NCI-H1694 treated with DMSO at 0.1 percent for 48 hours (cell line): ENCODE data around the gene NKX1-1.

ENCODE experiments used
- DNase-seq: peaks from one replicate; lab custom pipeline; 2025; lab: John Stamatoyannopoulos, UW

The NKX1-1 gene

DNA sequence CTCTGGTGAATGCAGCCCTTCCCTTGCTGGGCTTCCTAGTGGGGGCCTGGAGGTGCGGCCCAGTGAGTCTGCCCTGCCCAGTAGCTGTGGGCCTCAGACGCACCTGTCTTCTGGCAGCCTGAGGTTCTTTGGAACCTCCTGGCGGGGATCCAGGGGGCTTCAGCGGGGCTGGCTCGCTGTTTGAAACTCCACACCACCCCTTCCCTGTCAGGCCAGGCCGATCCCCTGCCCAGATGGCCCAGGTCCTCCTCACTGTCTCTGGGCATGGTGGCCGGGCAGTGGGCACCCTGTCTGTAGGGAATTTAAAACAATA lies 10.7 kb upstream of the NKX1-1 start:
- DNase-seq, result no peak

- DNase-seq, result no peak
These were observed 10.1 kb upstream of the NKX1-1 start for GRCh38 chr4:1416051-1416947.

- DNase-seq, result no peak
These were observed 9.4 kb upstream of the NKX1-1 start for GRCh38 chr4:1415681-1415981.

- no peak for DNase-seq
These were observed 8.8 kb upstream of the NKX1-1 start for GRCh38 chr4:1414831-1415680.

DNA sequence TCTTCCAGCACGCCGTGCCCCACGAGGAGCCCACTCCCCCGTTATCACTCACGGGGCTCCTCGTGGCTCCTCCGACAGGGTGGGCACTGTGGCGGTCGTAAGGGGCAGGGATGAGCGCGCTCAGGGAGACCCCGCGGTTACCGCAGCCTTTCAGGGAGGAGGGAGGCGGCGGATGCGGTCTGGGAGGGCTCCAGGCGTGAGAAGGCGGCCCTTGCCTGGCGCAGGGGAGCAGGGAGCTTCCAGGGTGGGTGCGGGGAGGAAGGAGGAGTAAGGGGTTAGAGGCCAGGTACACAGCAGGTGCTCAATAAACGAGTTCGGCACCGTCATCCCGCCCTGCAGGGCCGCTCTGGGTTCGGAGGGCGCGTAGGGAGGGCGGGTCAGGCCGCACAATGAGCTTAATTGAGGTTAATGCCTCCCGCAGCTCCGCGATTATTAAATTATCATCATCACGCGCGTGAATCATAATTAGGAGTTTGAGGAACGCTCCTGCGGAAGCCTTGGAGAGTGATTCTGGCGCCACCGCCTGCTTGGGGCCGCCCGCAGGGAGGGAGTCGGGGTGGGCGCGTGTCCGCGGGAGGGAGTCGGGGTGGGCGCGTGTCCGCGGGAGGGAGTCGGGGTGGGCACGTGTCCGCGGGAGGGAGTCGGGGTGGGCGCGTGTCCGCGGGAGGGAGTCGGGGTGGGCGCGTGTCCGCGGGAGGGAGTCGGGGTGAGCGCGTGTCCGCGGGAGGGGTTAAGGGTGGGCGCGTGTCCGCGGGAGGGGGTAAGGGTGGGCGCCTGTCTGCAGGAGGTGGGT lies 7.6 kb upstream of the NKX1-1 start:
- no peak for DNase-seq

DNA sequence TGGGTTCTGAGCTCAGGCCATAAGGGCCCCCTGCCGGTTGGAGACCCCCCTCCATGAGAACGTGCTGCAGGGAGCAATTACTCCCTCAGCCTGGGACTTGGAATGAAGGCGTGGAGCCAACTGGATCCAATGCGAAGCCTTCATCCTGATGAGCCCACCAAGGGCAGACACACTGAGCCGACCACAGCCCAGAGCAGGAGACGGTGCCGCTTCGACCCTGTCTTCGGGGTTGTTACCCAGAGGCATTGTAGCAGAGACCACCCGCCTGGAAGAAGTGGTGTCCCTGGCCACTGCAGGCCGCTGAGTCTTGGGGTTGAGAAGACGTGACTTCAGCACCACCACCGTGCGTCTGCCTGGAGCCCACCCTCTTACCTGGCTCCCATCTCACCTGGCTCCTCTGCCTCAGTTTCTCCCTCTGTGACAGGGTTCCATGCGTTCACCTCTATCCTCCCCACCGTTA lies 7.0 kb upstream of the NKX1-1 start:
- no peak for DNase-seq

GRCh38 chr4:1412376-1413203 lies 6.3 kb upstream of the NKX1-1 start:
- DNase-seq, result no peak

DNA sequence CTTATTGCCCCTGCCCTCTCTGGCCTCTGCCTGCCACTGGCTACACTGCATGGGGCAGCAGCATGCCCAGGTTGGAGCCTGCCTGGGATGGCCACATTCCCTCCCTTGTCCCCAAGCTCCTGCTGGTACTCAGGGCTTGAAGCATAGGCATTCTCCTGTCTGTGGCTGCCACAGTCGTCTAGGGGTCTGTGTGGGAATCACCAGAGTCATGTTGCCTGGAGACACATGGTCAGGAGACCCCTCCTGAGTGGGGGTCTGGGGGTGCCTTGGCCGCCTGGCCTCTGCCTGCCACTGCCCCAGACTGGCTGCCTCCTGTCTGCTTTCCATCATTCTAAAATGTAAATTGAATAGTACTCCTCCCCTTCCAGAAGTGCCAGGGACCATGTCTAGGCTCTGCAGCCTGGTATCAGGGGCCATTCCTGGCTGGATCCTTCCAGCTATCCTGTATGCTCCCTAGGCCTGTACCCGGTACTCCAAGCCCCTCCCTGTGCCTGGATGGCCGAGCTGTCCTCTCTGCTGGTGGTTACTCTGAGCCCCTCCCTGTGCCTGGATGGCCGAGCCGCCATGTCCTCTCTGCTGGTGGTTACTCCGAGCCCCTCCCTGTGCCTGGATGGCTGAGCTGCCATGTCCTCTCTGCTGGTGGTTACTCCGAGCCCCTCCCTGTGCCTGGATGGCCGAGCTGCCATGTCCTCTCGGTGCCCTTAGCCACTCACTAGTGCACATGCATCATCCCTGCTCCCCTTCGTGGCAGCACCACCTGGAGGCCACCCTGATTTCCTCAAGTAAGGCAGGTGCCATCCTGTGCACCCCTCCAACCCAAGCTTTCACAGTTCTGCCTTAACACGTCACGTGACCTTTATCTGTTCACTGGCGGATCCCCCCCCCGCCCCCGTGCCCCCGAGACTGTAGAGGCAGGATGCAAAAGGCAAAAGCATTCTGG lies 5.5 kb upstream of the NKX1-1 start:
- DNase-seq, result no peak

GRCh38 chr4:1410491-1411325 lies 4.5 kb upstream of the NKX1-1 start:
- no peak for DNase-seq

GRCh38 chr4:1409491-1410425 lies 3.5 kb upstream of the NKX1-1 start:
- no peak for DNase-seq

- no peak for DNase-seq
These were observed 2.8 kb upstream of the NKX1-1 start for GRCh38 chr4:1409079-1409478.

DNA sequence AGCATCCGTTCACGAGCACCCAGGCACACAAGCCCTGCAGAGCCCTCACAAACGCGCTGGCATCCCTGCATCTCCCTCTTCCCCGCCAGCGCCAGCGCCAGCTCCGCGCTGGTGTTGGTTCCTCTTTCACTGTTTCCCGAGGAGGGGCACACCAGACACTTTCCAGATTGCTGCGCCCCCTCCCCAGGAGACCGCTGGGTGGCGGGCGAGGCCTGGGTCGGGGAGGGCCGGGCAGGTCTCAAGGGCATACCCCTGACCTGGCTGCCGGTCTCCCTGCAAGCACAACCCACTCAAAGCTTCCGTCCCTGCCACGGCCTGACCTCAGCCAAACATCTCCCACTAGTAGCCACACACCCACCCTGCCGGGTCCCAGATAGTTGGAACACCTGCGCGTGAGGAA lies 2.2 kb upstream of the NKX1-1 start:
- DNase-seq, result peak; percentile 29

- DNase-seq, result peak; percentile 21
These were observed 1.6 kb upstream of the NKX1-1 start for GRCh38 chr4:1407657-1408333.

DNA sequence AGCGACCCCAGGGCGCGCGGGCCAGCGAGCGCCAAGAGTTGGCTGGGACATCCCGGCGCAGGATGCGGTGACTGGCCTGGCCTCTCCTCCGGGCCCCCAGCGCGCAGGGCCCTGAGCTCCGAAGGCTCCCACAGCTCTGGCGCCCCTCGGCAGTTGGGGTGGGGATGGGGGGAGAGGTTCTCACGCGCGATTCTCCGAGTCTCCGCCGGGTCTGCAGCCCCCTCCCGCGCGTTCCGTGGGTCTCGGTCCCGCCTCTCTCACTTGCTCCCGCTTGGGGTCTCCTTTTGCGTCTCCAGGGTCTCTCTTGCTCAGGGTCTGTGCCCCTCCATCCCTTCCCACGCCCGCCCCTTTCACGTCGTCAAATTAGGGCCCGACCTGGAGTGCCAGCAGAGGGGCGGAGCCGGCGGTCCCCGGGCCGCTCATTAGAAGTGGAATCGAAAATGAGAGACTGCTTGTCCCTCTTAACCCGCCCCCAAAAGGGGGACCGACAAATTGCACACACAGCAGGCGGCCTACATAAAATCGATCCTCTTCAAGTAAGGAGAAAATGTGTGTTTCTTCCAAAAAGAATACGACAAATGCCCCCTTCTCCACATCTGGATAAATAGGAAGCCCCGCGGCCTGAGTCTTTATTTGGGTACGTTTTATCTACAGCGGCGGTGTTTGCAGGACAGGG lies 877 bp upstream of the NKX1-1 start:
- DNase-seq, result no peak

DNA sequence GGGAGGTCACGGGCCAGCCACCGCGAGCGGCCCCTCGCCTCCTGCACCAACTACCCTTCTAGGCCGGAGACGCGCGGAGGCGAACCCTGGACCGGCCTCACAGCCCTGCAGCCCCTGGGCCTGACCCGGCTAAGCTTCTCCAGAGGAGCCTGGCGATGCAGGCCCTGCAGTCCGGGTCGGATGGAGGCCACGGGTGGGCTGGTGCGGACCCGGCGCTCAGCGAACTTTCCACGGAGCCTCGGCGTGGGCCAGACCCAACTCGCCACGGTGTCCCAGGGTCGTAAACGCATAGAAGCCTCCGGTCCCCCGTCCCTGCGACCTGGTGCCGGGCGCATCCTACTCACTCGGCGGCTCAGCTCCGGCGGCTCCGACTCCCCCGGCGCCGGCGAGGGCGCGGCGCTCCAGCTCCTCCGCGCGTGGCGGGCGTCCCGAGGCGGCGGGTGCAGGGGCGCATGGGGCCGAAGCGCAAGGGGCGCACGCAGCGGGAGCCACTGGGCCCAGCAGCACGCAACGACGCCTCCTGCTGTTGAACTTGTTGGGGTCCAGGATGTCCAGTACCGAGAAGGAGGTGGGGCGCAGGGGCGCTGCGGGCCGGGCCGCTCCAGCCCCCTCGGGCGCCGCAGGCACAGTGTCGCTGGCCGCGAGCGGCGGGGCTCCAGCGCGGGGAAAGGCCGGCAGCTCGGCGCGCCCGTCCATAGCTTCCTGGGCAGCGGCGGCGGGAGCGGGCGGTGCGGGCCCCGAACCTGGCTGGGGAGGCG lies 427 bp downstream of the NKX1-1 start:
- DNase-seq, result no peak

DNA sequence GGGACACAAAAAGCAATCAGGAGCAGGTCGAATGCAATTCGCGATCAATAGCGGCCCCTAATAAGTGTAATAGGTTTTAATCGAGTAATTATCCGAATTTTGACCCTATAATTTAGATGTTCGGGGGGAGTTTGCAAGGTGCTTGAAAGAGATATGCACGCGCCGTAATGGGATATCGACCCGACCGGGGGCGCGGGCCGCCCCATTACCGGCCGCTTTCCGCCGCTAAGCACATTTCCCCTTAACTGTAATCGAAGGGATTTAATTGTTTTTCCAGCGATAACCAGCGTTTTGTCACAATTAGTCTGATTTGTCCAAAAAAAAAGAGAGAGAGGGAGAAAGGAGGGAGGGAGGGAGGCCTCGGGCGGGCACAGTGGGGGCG lies 997 bp downstream of the NKX1-1 start:
- no peak for DNase-seq
